ENCODE measurements around the gene LAMB1. TPM values are rescaled to one million over a fixed set of nuclear protein-coding genes. Genes with fewer than 3 reads are reported as not detected.
A peak's percentile ranks its signal among the peaks of the same experiment; 100 is the strongest.

Gene LAMB1
- total and polyA plus RNA-seq, 2 of the 13 experiments (the other 11 are each of a cell fraction or from before 2014, with no cell fraction given): 109 to 124 TPM

DNA sequence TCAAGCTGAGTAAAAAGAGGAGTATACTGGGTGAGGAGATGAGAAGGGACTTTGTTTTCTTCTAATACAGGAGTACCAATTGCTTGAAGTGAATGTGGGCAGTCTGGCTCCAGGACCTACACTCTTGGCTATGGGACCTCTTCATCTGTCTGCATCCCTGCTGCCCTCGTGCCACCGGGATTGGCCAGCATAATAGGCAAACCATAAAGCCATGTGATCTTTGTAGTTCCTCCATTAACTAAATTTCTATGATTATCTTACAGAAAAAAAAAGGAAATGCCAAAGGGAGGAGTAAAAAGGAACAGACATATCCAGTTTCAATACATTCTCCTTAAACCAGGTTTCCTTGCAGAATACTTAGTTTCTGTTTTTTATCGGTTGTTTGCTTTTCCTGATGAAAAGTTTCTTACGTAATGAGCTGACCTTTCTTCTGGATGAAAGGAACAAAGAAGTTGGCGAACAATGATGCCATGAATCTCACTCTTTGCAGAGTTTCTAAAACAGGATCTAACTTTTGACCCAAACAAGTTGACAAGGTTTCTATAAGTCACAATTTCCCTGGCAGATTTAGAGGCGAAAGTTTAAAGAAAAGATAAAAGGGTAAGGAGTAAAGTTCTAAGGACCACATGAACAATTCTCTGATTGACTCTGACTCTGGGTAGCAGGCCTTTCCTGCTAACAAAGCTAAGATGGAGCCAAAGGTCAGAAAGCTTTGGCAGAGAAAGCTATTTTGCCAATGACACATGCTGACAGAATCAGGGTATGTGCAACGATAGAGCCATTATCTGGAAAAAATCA, 54.1 kb downstream of the LAMB1 start (continued):
- TF ChIP-seq, protein P1, sequence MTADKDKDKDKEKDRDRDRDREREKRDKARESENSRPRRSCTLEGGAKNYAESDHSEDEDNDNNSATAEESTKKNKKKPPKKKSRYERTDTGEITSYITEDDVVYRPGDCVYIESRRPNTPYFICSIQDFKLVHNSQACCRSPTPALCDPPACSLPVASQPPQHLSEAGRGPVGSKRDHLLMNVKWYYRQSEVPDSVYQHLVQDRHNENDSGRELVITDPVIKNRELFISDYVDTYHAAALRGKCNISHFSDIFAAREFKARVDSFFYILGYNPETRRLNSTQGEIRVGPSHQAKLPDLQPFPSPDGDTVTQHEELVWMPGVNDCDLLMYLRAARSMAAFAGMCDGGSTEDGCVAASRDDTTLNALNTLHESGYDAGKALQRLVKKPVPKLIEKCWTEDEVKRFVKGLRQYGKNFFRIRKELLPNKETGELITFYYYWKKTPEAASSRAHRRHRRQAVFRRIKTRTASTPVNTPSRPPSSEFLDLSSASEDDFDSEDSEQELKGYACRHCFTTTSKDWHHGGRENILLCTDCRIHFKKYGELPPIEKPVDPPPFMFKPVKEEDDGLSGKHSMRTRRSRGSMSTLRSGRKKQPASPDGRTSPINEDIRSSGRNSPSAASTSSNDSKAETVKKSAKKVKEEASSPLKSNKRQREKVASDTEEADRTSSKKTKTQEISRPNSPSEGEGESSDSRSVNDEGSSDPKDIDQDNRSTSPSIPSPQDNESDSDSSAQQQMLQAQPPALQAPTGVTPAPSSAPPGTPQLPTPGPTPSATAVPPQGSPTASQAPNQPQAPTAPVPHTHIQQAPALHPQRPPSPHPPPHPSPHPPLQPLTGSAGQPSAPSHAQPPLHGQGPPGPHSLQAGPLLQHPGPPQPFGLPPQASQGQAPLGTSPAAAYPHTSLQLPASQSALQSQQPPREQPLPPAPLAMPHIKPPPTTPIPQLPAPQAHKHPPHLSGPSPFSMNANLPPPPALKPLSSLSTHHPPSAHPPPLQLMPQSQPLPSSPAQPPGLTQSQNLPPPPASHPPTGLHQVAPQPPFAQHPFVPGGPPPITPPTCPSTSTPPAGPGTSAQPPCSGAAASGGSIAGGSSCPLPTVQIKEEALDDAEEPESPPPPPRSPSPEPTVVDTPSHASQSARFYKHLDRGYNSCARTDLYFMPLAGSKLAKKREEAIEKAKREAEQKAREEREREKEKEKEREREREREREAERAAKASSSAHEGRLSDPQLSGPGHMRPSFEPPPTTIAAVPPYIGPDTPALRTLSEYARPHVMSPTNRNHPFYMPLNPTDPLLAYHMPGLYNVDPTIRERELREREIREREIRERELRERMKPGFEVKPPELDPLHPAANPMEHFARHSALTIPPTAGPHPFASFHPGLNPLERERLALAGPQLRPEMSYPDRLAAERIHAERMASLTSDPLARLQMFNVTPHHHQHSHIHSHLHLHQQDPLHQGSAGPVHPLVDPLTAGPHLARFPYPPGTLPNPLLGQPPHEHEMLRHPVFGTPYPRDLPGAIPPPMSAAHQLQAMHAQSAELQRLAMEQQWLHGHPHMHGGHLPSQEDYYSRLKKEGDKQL (CRISPR knock-in tag; IDR thresholded peaks at IDR 0.05; ENCODE audit: low read depth): no peak
- TF ChIP-seq, protein P2, sequence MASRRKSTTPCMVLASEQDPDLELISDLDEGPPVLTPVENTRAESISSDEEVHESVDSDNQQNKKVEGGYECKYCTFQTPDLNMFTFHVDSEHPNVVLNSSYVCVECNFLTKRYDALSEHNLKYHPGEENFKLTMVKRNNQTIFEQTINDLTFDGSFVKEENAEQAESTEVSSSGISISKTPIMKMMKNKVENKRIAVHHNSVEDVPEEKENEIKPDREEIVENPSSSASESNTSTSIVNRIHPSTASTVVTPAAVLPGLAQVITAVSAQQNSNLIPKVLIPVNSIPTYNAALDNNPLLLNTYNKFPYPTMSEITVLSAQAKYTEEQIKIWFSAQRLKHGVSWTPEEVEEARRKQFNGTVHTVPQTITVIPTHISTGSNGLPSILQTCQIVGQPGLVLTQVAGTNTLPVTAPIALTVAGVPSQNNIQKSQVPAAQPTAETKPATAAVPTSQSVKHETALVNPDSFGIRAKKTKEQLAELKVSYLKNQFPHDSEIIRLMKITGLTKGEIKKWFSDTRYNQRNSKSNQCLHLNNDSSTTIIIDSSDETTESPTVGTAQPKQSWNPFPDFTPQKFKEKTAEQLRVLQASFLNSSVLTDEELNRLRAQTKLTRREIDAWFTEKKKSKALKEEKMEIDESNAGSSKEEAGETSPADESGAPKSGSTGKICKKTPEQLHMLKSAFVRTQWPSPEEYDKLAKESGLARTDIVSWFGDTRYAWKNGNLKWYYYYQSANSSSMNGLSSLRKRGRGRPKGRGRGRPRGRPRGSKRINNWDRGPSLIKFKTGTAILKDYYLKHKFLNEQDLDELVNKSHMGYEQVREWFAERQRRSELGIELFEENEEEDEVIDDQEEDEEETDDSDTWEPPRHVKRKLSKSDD (CRISPR knock-in tag; IDR thresholded peaks at IDR 0.05; ENCODE audit: low read depth): peak; percentile 25; the same call in 1 of the 2 replicates
- TF ChIP-seq MEIS1 (CRISPR knock-in tag; IDR thresholded peaks at IDR 0.05; ENCODE audit: borderline replicate concordance) (no peak), ZNF605 (CRISPR knock-in tag; IDR thresholded peaks at IDR 0.05) (no peak), GATAD2A (CRISPR knock-in tag; IDR thresholded peaks at IDR 0.05) (peak; percentile 72), TRIM24 (CRISPR knock-in tag; IDR thresholded peaks at IDR 0.05) (no peak), ZNF331 (CRISPR knock-in tag; IDR thresholded peaks at IDR 0.05) (peak; percentile 43; the same call in 1 of the 2 replicates), CEBPG (CRISPR knock-in tag; IDR thresholded peaks at IDR 0.05) (peak; percentile 71), RXRA (CRISPR knock-in tag; IDR thresholded peaks at IDR 0.05) (0 out of 2 replicates have a peak, but pooled peaks have one; percentile 12), ETV5 (CRISPR knock-in tag; IDR thresholded peaks at IDR 0.05; ENCODE audit: borderline replicate concordance) (0 out of 2 replicates have a peak, but pooled peaks have one; percentile 20), ELF3 (CRISPR knock-in tag; IDR thresholded peaks at IDR 0.05) (0 out of 2 replicates have a peak, but pooled peaks have one; percentile 17), MED8 (CRISPR knock-in tag; IDR thresholded peaks at IDR 0.05; ENCODE audit: insufficient replicate concordance) (no peak), SYNCRIP (IDR thresholded peaks at IDR 0.05; ENCODE audit: insufficient read depth, low read depth, low read length) (no peak), ZBTB21 (CRISPR knock-in tag; IDR thresholded peaks at IDR 0.05) (peak; percentile 75; the same call in 1 of the 2 replicates)
- TF ChIP-seq, protein P3, sequence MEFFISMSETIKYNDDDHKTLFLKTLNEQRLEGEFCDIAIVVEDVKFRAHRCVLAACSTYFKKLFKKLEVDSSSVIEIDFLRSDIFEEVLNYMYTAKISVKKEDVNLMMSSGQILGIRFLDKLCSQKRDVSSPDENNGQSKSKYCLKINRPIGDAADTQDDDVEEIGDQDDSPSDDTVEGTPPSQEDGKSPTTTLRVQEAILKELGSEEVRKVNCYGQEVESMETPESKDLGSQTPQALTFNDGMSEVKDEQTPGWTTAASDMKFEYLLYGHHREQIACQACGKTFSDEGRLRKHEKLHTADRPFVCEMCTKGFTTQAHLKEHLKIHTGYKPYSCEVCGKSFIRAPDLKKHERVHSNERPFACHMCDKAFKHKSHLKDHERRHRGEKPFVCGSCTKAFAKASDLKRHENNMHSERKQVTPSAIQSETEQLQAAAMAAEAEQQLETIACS (CRISPR knock-in tag; IDR thresholded peaks at IDR 0.05): no peak

Data from HepG2 (cell line).